Loucy (cell line): ENCODE data around the gene EHF.

Experiments used
- CTCF ChIP-seq: fragments of 200-600 bp; sonication (generic); conservative IDR thresholded peaks from 2 replicates; pipeline ENCODE4 v1.5.1; 2014; ENCODE audit warnings: mild to moderate bottlenecking, antibody characterized with exemption, low read length
- EZH2phosphoT487 ChIP-seq: fragments of 200-600 bp; IDR thresholded peaks from 2 replicates; pipeline ENCODE4 v1.6.1; 2018; ENCODE audit warnings: antibody characterized with exemption, mild to moderate bottlenecking, moderate library complexity, borderline replicate concordance

GRCh38 chr11:34676227-34676626 lies 55.3 kb downstream of the EHF start:
- TF ChIP-seq CTCF, result no peak
- no peak for TF ChIP-seq EZH2phosphoT487
